Ishikawa (cell line): ENCODE measurements around the gene ITGA1.

Experiments
- CEBPB ChIP-seq: IDR thresholded peaks from 2 replicates; pipeline ENCODE4 v1.6.1; 2012
- CREB1 ChIP-seq: IDR thresholded peaks from 2 replicates; pipeline ENCODE4 v1.6.1; 2012; ENCODE audit warnings: low read depth
- EP300 ChIP-seq: IDR thresholded peaks from 2 replicates; pipeline ENCODE4 v1.6.1; 2012; ENCODE audit warnings: borderline replicate concordance
- FOXM1 ChIP-seq: IDR thresholded peaks from 2 replicates; pipeline ENCODE4 v1.6.1; 2012; ENCODE audit warnings: low read depth, borderline replicate concordance
- RAD21 ChIP-seq: IDR thresholded peaks from 2 replicates; pipeline ENCODE4 v1.6.1; 2012; ENCODE audit warnings: low read depth
- TAF1 ChIP-seq: IDR thresholded peaks from 2 replicates; pipeline ENCODE4 v1.6.1; 2012; ENCODE audit warnings: low read depth, mild to moderate bottlenecking
- TEAD4 ChIP-seq: IDR thresholded peaks from 2 replicates; pipeline ENCODE4 v1.6.1; 2012
- ZBTB7A ChIP-seq: IDR thresholded peaks from 2 replicates; pipeline ENCODE4 v1.6.1; 2012; ENCODE audit warnings: low read depth
- TF ChIP-seq, protein P1 (sequence below): IDR thresholded peaks from 2 replicates; pipeline ENCODE4 v1.6.1; 2012
- TF ChIP-seq, protein P2 (sequence below): IDR thresholded peaks from 2 replicates; pipeline ENCODE4 v1.6.1; 2012; ENCODE audit warnings: low read depth, mild to moderate bottlenecking
- TF ChIP-seq, protein P3 (sequence below): IDR thresholded peaks from 2 replicates; pipeline ENCODE4 v1.6.1; 2012

DNA sequence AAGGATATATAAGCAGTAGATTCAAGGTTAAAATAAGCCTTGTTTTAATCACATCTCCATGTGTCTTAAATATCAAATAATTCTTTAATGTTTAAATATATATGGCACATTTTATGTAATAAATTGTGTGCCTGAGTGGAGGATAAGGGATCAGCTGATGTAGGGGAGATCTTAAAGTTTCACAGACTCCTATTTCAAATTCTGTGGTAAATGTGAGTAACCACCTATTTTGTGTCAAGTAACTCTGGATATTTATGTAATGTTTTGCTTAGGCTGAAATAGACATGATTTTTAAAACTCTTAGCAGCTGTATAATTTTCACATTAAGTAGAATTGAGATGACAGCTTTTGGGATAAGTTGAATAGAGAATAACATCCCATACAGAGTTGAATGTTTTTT lies 160.1 kb downstream of the ITGA1 start:
- TF ChIP-seq, protein P1, sequence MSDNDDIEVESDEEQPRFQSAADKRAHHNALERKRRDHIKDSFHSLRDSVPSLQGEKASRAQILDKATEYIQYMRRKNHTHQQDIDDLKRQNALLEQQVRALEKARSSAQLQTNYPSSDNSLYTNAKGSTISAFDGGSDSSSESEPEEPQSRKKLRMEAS = no peak
- TF ChIP-seq TAF1 (no peak), CREB1 (no peak), RAD21 (no peak), EP300 (no peak), CEBPB (no peak), TEAD4 (no peak), FOXM1 (no peak), ZBTB7A (no peak)
- TF ChIP-seq, protein P2, sequence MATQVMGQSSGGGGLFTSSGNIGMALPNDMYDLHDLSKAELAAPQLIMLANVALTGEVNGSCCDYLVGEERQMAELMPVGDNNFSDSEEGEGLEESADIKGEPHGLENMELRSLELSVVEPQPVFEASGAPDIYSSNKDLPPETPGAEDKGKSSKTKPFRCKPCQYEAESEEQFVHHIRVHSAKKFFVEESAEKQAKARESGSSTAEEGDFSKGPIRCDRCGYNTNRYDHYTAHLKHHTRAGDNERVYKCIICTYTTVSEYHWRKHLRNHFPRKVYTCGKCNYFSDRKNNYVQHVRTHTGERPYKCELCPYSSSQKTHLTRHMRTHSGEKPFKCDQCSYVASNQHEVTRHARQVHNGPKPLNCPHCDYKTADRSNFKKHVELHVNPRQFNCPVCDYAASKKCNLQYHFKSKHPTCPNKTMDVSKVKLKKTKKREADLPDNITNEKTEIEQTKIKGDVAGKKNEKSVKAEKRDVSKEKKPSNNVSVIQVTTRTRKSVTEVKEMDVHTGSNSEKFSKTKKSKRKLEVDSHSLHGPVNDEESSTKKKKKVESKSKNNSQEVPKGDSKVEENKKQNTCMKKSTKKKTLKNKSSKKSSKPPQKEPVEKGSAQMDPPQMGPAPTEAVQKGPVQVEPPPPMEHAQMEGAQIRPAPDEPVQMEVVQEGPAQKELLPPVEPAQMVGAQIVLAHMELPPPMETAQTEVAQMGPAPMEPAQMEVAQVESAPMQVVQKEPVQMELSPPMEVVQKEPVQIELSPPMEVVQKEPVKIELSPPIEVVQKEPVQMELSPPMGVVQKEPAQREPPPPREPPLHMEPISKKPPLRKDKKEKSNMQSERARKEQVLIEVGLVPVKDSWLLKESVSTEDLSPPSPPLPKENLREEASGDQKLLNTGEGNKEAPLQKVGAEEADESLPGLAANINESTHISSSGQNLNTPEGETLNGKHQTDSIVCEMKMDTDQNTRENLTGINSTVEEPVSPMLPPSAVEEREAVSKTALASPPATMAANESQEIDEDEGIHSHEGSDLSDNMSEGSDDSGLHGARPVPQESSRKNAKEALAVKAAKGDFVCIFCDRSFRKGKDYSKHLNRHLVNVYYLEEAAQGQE = no peak
- TF ChIP-seq, protein P3, sequence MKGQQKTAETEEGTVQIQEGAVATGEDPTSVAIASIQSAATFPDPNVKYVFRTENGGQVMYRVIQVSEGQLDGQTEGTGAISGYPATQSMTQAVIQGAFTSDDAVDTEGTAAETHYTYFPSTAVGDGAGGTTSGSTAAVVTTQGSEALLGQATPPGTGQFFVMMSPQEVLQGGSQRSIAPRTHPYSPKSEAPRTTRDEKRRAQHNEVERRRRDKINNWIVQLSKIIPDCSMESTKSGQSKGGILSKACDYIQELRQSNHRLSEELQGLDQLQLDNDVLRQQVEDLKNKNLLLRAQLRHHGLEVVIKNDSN = no peak
